GM23248 (cell line): Measurements from ENCODE around the gene TSPYL6. TPM values are rescaled to one million over a fixed set of nuclear protein-coding genes. Genes with fewer than 3 reads are reported as not detected.

ENCODE experiments used
- DNase-seq: peaks from one replicate; pipeline ENCODE4 v3.0.0-alpha.2; 2015
- H2AFZ ChIP-seq: fragments of 200-600 bp; sonication (generic); 2 replicates; pipeline ENCODE4 v1.6.1; 2016; ENCODE audit warnings: antibody characterized with exemption
- H3F3A ChIP-seq: fragments of 200-600 bp; sonication (generic); 2 replicates; pipeline ENCODE4 v1.6.1; 2016; ENCODE audit warnings: mild to moderate bottlenecking, antibody characterized with exemption, mixed run types; ENCODE audit not compliant: insufficient read depth
- H3K27ac ChIP-seq: fragments of 200-600 bp; sonication (generic); 2 replicates; pipeline ENCODE4 v1.5.1; 2016; ENCODE audit warnings: mild to moderate bottlenecking
- H3K27me3 ChIP-seq: fragments of 200-600 bp; sonication (generic); replicated peaks from 2 replicates; pipeline ENCODE4 v1.6.1; 2016; ENCODE audit warnings: mild to moderate bottlenecking; ENCODE audit not compliant: insufficient read depth
- H3K36me3 ChIP-seq: fragments of 200-600 bp; sonication (generic); 2 replicates; pipeline ENCODE4 v1.6.1; 2016; ENCODE audit warnings: low read depth, mild to moderate bottlenecking
- H3K4me1 ChIP-seq: fragments of 200-600 bp; sonication (generic); 2 replicates; pipeline ENCODE4 v1.6.1; 2016; ENCODE audit warnings: mild to moderate bottlenecking; ENCODE audit not compliant: insufficient read depth
- H3K4me2 ChIP-seq: fragments of 200-600 bp; sonication (generic); one replicate; pipeline ENCODE4 v1.6.1; 2016; ENCODE audit warnings: mild to moderate bottlenecking; ENCODE audit not compliant: unreplicated experiment
- H3K4me3 ChIP-seq: fragments of 200-600 bp; sonication (generic); 2 replicates; pipeline ENCODE4 v1.5.1; 2016; ENCODE audit warnings: mild to moderate bottlenecking
- H3K79me2 ChIP-seq: fragments of 200-600 bp; sonication (generic); 2 replicates; pipeline ENCODE4 v1.6.1; 2016; ENCODE audit warnings: mild to moderate bottlenecking; ENCODE audit not compliant: insufficient read depth
- H3K9ac ChIP-seq: fragments of 200-600 bp; sonication (generic); 2 replicates; pipeline ENCODE4 v1.6.1; 2016; ENCODE audit warnings: mild to moderate bottlenecking
- H3K9me2 ChIP-seq: fragments of 200-600 bp; sonication (generic); 2 replicates; pipeline ENCODE4 v1.6.1; 2016; ENCODE audit warnings: mixed run types, mild to moderate bottlenecking, moderate library complexity; ENCODE audit not compliant: insufficient read depth
- H3K9me3 ChIP-seq: fragments of 200-600 bp; sonication (generic); one replicate; pipeline ENCODE4 v1.6.1; 2017; ENCODE audit warnings: low read depth
- H4K20me1 ChIP-seq: fragments of 200-600 bp; sonication (generic); 2 replicates; pipeline ENCODE4 v1.6.0; 2016; ENCODE audit not compliant: insufficient read depth
- EZH2 ChIP-seq: fragments of 200-600 bp; sonication (generic); IDR thresholded peaks from 2 replicates; pipeline ENCODE4 v1.6.1; 2018; ENCODE audit warnings: antibody characterized with exemption, mild to moderate bottlenecking; ENCODE audit not compliant: insufficient read depth, poor library complexity, severe bottlenecking
- EZH2phosphoT487 ChIP-seq: fragments of 200-600 bp; sonication (generic); IDR thresholded peaks from 2 replicates; pipeline ENCODE4 v1.6.1; 2018; ENCODE audit warnings: antibody characterized with exemption, moderate library complexity, mild to moderate bottlenecking, low read depth; ENCODE audit not compliant: insufficient read depth
- WGBS, 2 experiments: methylation state at CpG; one replicate each; pipeline ENCODE4 v1.1.6; 2015 to 2017; ENCODE audit warnings: low lambda C conversion rate in 2 of 2, low coverage in 1 of 2; ENCODE audit errors: missing lambda C conversion rate in 2 of 2; 5-methylcytosine and 5-hydroxymethylcytosine counted together
- in situ Hi-C: fragments of 300-500 bp; cut with MboI; formaldehyde crosslinking; loops from 2 replicates; pipeline ENCODE4 v1.15.0; 2020
- polyA plus RNA-seq: library from polyadenylated mRNA; unstranded; fragments of >200 nt; fragmentation: Nextera tagmentation; extraction: Ambion mirVana; gene quantifications from 2 replicates; pipeline ENCODE4 v1.2.1, GENCODE V29; 2016
- total RNA-seq: library from RNA; depleted of rRNA; stranded (reverse); fragments of >200 nt; shearing (Covaris generic); gene quantifications from 2 replicates; pipeline ENCODE4 v1.2.3, GENCODE V29; 2014

The TSPYL6 gene
- total and polyA plus RNA-seq, 2 experiments from 2014 or later: not detected

GRCh38 chr2:54284826-54285225 lies 28.8 kb upstream of the TSPYL6 start:
- DNase-seq: no peak
- H3K4me1 ChIP-seq: no peaks in the 10 kb centered on the region
- no peak overlapping the region for H3K27ac ChIP-seq
- H3K27me3 ChIP-seq: no peaks in the 10 kb centered on the region
- H3K4me3 ChIP-seq: no peak overlapping the region
- no peak overlapping the region for H2AFZ ChIP-seq
- no peaks in the 10 kb centered on the region for H3K79me2 ChIP-seq
- no peak overlapping the region for H3K9ac ChIP-seq
- in situ Hi-C loops: no loop called here
- no peak overlapping the region for H3K4me2 ChIP-seq
- TF ChIP-seq EZH2 (no peak), EZH2phosphoT487 (no peak)
- H3F3A ChIP-seq: no peaks in the 10 kb centered on the region
- no peaks in the 10 kb centered on the region for H3K36me3 ChIP-seq
- no peaks in the 10 kb centered on the region for H4K20me1 ChIP-seq
- 85 to 91% methylated on average over 3 of the region's 3 CpGs for WGBS, 2 experiments
- no peaks in the 10 kb centered on the region for H3K9me3 ChIP-seq
- H3K9me2 ChIP-seq: no peaks in the 10 kb centered on the region

GRCh38 chr2:54279385-54279784 lies 23.4 kb upstream of the TSPYL6 start:
- H3K79me2 ChIP-seq: no peaks in the 10 kb centered on the region
- H3K9me2 ChIP-seq: no peaks in the 10 kb centered on the region
- WGBS, 2 experiments: 90 to 100% methylated on average over 2 of the region's 2 CpGs
- DNase-seq: no peak
- no peaks in the 10 kb centered on the region for H3K36me3 ChIP-seq
- no peak overlapping the region for H3K4me3 ChIP-seq
- peaks cover 15% of the 10 kb centered on the region for H3K4me1 ChIP-seq
- in situ Hi-C loops: no loop called here
- H3K4me2 ChIP-seq: no peak overlapping the region
- no peaks in the 10 kb centered on the region for H3K27me3 ChIP-seq
- H3F3A ChIP-seq: peaks cover 11% of the 10 kb centered on the region; the same call in 1 of the 2 replicates
- TF ChIP-seq EZH2: no peak
- no peak for TF ChIP-seq EZH2phosphoT487
- H3K9me3 ChIP-seq: no peaks in the 10 kb centered on the region
- H2AFZ ChIP-seq: no peak overlapping the region
- no peak overlapping the region for H3K27ac ChIP-seq
- H3K9ac ChIP-seq: no peak overlapping the region
- H4K20me1 ChIP-seq: no peaks in the 10 kb centered on the region

- Histone ChIP-seq H3K27me3 (no peaks in the 10 kb centered on the region), H3F3A (peaks cover 11% of the 10 kb centered on the region; the same call in 1 of the 2 replicates), H3K9ac (peak overlapping the region; percentile 69), H3K4me3 (no peak overlapping the region), H4K20me1 (no peaks in the 10 kb centered on the region), H3K4me2 (peak overlapping the region; percentile 56), H3K9me3 (no peaks in the 10 kb centered on the region), H3K9me2 (no peaks in the 10 kb centered on the region), H3K36me3 (no peaks in the 10 kb centered on the region), H3K27ac (peak overlapping the region; percentile 73), H2AFZ (peak overlapping the region; percentile 77), H3K4me1 (peaks cover 20% of the 10 kb centered on the region), H3K79me2 (no peaks in the 10 kb centered on the region)
- peak; percentile 29 for DNase-seq
- TF ChIP-seq EZH2: no peak
- TF ChIP-seq EZH2phosphoT487: no peak
- WGBS, 2 experiments: 50 to 51% methylated on average over 2 of the region's 2 CpGs
- in situ Hi-C loops: no loop called here
Observed at GRCh38 chr2:54275541-54275940, 19.5 kb upstream of the TSPYL6 start.

GRCh38 chr2:54274781-54275242 lies 18.8 kb upstream of the TSPYL6 start:
- no peaks in the 10 kb centered on the region for H3K9me2 ChIP-seq
- peak overlapping the region; percentile 77 for H2AFZ ChIP-seq
- in situ Hi-C loops: no loop called here
- no peaks in the 10 kb centered on the region for H3K27me3 ChIP-seq
- WGBS, 2 experiments: 0 to 3% methylated on average over 1 of the region's 1 CpG
- H3K36me3 ChIP-seq: no peaks in the 10 kb centered on the region
- no peaks in the 10 kb centered on the region for H3K79me2 ChIP-seq
- no peak for TF ChIP-seq EZH2
- no peak for TF ChIP-seq EZH2phosphoT487
- peak; percentile 81 for DNase-seq
- no peaks in the 10 kb centered on the region for H3K9me3 ChIP-seq
- H3K4me1 ChIP-seq: peaks cover 20% of the 10 kb centered on the region
- H4K20me1 ChIP-seq: no peaks in the 10 kb centered on the region
- H3K9ac ChIP-seq: peak overlapping the region; percentile 69
- peak overlapping the region; percentile 28; the same call in 1 of the 2 replicates for H3K4me3 ChIP-seq
- peak overlapping the region; percentile 73 for H3K27ac ChIP-seq
- peak overlapping the region; percentile 56 for H3K4me2 ChIP-seq
- peaks cover 11% of the 10 kb centered on the region; the same call in 1 of the 2 replicates for H3F3A ChIP-seq
